Measurements from ENCODE around the gene LRRC71. TPM values are rescaled to one million over a fixed set of nuclear protein-coding genes. Genes with fewer than 3 reads are reported as not detected.

LRRC71 gene
- total and polyA plus RNA-seq, 2 of the 4 experiments (the other 2 are of a cell fraction), result 0.50 TPM; not detected in 1

- CTCF ChIA-PET, result interaction anchor here (1.2 kb wide), 1 partner anchor 33 kb away, joined by 4 read pairs; no protein-coding TSS in a partner anchor
- no peak for TF ChIP-seq USF2 (IDR thresholded peaks at IDR 0.05; ENCODE audit: low read depth, low read length)
- TF ChIP-seq RCOR1 (IDR thresholded peaks at IDR 0.05; ENCODE audit: insufficient replicate concordance, low read length), result no peak
- no peak for TF ChIP-seq MAFK (IDR thresholded peaks at IDR 0.05; ENCODE audit: low read depth, low read length)
- TF ChIP-seq CEBPB (IDR thresholded peaks at IDR 0.05; ENCODE audit: low read depth, low read length), result no peak
- no peak for TF ChIP-seq CHD1 (IDR thresholded peaks at IDR 0.05; ENCODE audit: low read depth, low read length)
- TF ChIP-seq RFX5 (IDR thresholded peaks at IDR 0.05; ENCODE audit: low read depth, low read length), result no peak
- no peak for TF ChIP-seq NFE2L2 (IDR thresholded peaks at IDR 0.05; ENCODE audit: low read depth, low read length)
- TF ChIP-seq ELK1 (IDR thresholded peaks at IDR 0.05; ENCODE audit: borderline replicate concordance, low read depth, low read length), result no peak
- no peak for TF ChIP-seq CTCF (conservative IDR thresholded peaks at IDR 0.05; ENCODE audit: low read depth, low read length)
- no peak for TF ChIP-seq BHLHE40 (IDR thresholded peaks at IDR 0.05; ENCODE audit: low read depth, low read length)
- TF ChIP-seq RAD21 (IDR thresholded peaks at IDR 0.05; ENCODE audit: low read length), result no peak
- no peak for TF ChIP-seq POLR2A (IDR thresholded peaks at IDR 0.05; ENCODE audit: low read depth, low read length)
- TF ChIP-seq MXI1 (IDR thresholded peaks at IDR 0.05; ENCODE audit: borderline replicate concordance, low read depth, low read length), result no peak
- no peak for TF ChIP-seq SMC3 (IDR thresholded peaks at IDR 0.05; ENCODE audit: low read depth, low read length)
- TF ChIP-seq FOS (IDR thresholded peaks at IDR 0.05; ENCODE audit: low read depth, low read length), result no peak
These were observed 5.0 kb downstream of the LRRC71 start for GRCh38 chr1:156925154-156926010.

More at GRCh38 chr1:156925154-156926010, 5.0 kb downstream of the LRRC71 start:
- Histone ChIP-seq H3K9me3 (ENCODE audit: control insufficient read depth, insufficient read depth, low read length) (no peaks in the 10 kb centered on the region), H3K27ac (ENCODE audit: insufficient read depth, low read length) (no peak overlapping the region), H2AK5ac (ENCODE audit: low read depth, low read length) (no peak overlapping the region), H4K8ac (ENCODE audit: low read depth in 2 of 2, low read length in 2 of 2) (no peak overlapping the region), H3K14ac (replicated peaks; ENCODE audit: low read depth, low read length) (no peak overlapping the region), H2BK20ac (ENCODE audit: low read depth, low read length) (no peak overlapping the region), H2AK9ac (replicated peaks; ENCODE audit: low read depth, low read length, poor library complexity) (no peak overlapping the region), H3K79me1 (ENCODE audit: low read depth in 1 of 2, low read length in 2 of 2) (no peaks in the 10 kb centered on the region), H2BK5ac (ENCODE audit: low read depth, low read length, poor library complexity, severe bottlenecking) (no peak overlapping the region), H2AFZ (replicated peaks; ENCODE audit: low read length, poor library complexity) (no peak overlapping the region), H2BK120ac (ENCODE audit: low read depth, low read length) (no peak overlapping the region), H3K36me3 (ENCODE audit: control insufficient read depth, insufficient read depth, low read length) (no peaks in the 10 kb centered on the region), H3K9me1 (ENCODE audit: insufficient read depth, low read length) (no peaks in the 10 kb centered on the region; the same call in 1 of the 2 replicates), H4K91ac (ENCODE audit: insufficient read depth, low read depth, low read length) (no peak overlapping the region), H3K4me2 (ENCODE audit: low read depth, low read length) (no peak overlapping the region), H4K20me1 (ENCODE audit: insufficient read depth, low read length) (no peaks in the 10 kb centered on the region; the same call in 1 of the 2 replicates), H4K5ac (ENCODE audit: low read depth, low read length) (no peak overlapping the region), H3K4me1 (ENCODE audit: control insufficient read depth, insufficient read depth, low read length) (no peaks in the 10 kb centered on the region), H3K18ac (ENCODE audit: low read depth, low read length) (no peak overlapping the region), H3K4me3 (ENCODE audit: insufficient read depth, low read depth, low read length) (no peak overlapping the region), H2BK15ac (ENCODE audit: low read depth, low read length) (no peak overlapping the region), H3K9ac (ENCODE audit: low read depth, low read length) (no peak overlapping the region), H3K27me3 (ENCODE audit: control insufficient read depth, insufficient read depth, low read length) (peaks cover 59% of the 10 kb centered on the region), H3K4ac (ENCODE audit: low read depth, low read length) (no peak overlapping the region), H3K56ac (ENCODE audit: extremely low read depth, insufficient read depth, low read length) (no peak overlapping the region), H3K23ac (ENCODE audit: low read depth, low read length) (no peak overlapping the region)
- dilution Hi-C loops (cut with HindIII; ENCODE audit: low sequenced_read_pairs, unreplicated experiment) (no loop called here), intact Hi-C loops (cut with micrococcal nuclease) (loop anchor here (10.0 kb wide), 1 partner anchor 201 kb away; the partner anchor contains the start of genes ISG20L2 and METTL25B), in situ Hi-C loops (cut with MboI; ENCODE audit: low sequenced_read_pairs) (loop anchor here (5.0 kb wide), 1 partner anchor 33 kb away; the partner anchor contains the start of gene PEAR1)
- ATAC-seq (ENCODE audit: low read depth), result no peak
- POLR2A ChIA-PET (ENCODE audit: unreplicated experiment), result no interaction called here
- WGBS, 2 experiments (ENCODE audit: extremely low coverage in 2 of 2, insufficient read length in 1 of 2), result no CpG with 5 or more reads among the region's 5 CpGs
- DNase-seq, result no peak
- no TSS peak for BruUV-seq (replicated peaks)

Measured in IMR-90 (cell line).